Measurements from ENCODE around the gene PRELP.

DNA sequence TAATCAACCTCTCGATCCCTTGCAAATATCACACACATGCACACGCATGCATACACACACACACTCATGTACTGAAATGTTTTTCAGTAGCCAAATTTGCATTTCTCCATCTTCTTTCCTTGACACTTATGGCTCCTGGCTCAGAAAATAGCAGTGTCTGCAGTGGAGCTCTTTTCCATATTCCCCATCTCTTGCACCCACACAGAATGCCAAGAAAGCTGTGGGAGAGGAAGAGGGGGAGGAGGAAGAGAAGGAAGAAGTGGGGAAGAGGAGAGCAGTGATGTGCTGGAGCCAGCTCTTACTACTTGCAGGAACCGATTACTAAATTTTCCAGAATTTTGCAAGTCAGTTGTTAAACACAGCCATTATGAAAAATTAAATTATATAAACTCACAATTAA lies 28.2 kb downstream of the PRELP start:
- no peak for TF ChIP-seq POLR2A (IDR thresholded peaks at IDR 0.05)
- TF ChIP-seq, protein P1, sequence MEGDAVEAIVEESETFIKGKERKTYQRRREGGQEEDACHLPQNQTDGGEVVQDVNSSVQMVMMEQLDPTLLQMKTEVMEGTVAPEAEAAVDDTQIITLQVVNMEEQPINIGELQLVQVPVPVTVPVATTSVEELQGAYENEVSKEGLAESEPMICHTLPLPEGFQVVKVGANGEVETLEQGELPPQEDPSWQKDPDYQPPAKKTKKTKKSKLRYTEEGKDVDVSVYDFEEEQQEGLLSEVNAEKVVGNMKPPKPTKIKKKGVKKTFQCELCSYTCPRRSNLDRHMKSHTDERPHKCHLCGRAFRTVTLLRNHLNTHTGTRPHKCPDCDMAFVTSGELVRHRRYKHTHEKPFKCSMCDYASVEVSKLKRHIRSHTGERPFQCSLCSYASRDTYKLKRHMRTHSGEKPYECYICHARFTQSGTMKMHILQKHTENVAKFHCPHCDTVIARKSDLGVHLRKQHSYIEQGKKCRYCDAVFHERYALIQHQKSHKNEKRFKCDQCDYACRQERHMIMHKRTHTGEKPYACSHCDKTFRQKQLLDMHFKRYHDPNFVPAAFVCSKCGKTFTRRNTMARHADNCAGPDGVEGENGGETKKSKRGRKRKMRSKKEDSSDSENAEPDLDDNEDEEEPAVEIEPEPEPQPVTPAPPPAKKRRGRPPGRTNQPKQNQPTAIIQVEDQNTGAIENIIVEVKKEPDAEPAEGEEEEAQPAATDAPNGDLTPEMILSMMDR (IDR thresholded peaks at IDR 0.05), result no peak
